HL-60 (cell line): ENCODE data around the gene MYCBPAP.

ENCODE experiments used
- DNase-seq, 2 experiments: peaks; one replicate each; pipeline ENCODE4 v3.0.0-alpha.2; 2010 to 2020; ENCODE audit warnings: low read depth in 1 of 2, low spot score in 1 of 2
- H3K27ac ChIP-seq: fragments of 250-450 bp; sonication (Bioruptor Pico); replicated peaks from 2 replicates; pipeline ENCODE4 v1.5.1; 2020; ENCODE audit warnings: mild to moderate bottlenecking, moderate library complexity
- H3K27me3 ChIP-seq: fragments of 250-450 bp; sonication (Bioruptor Pico); 2 replicates; pipeline ENCODE4 v1.5.1; 2021; ENCODE audit warnings: mild to moderate bottlenecking, moderate library complexity; ENCODE audit not compliant: insufficient read depth, poor library complexity, severe bottlenecking
- H3K4me3 ChIP-seq: replicated peaks from 2 replicates; pipeline ENCODE4 v1.5.1; 2011; ENCODE audit warnings: mild to moderate bottlenecking, control low read depth, low read length; ENCODE audit not compliant: insufficient read depth
- CTCF ChIP-seq: IDR thresholded peaks from one replicate; pipeline ENCODE4 v1.5.1; 2011; ENCODE audit warnings: low read length, control low read depth, inconsistent platforms; ENCODE audit not compliant: insufficient read depth
- GABPA ChIP-seq: IDR thresholded peaks from 2 replicates; pipeline ENCODE4 v1.6.1; 2012; ENCODE audit warnings: low read depth
- POLR2AphosphoS5 ChIP-seq: IDR thresholded peaks from 2 replicates; pipeline ENCODE4 v1.6.1; 2012; ENCODE audit warnings: low read depth
- SPI1 ChIP-seq: IDR thresholded peaks from 2 replicates; pipeline ENCODE4 v1.6.1; 2012; ENCODE audit warnings: low read depth, mild to moderate bottlenecking, borderline replicate concordance
- TF ChIP-seq, protein P1 (sequence below): IDR thresholded peaks from 2 replicates; pipeline ENCODE4 v1.6.1; 2012; ENCODE audit warnings: low read depth; ENCODE audit not compliant: insufficient replicate concordance

Gene MYCBPAP

GRCh38 chr17:50539762-50540559, 31.7 kb downstream of the MYCBPAP start:
- no peak overlapping the region for H3K4me3 ChIP-seq
- DNase-seq: no peak
- no peak overlapping the region for H3K27ac ChIP-seq
- peaks cover 2% of the 10 kb centered on the region for H3K27me3 ChIP-seq
- TF ChIP-seq SPI1 (no peak), CTCF (no peak), POLR2AphosphoS5 (no peak), GABPA (no peak)
- TF ChIP-seq, protein P1, sequence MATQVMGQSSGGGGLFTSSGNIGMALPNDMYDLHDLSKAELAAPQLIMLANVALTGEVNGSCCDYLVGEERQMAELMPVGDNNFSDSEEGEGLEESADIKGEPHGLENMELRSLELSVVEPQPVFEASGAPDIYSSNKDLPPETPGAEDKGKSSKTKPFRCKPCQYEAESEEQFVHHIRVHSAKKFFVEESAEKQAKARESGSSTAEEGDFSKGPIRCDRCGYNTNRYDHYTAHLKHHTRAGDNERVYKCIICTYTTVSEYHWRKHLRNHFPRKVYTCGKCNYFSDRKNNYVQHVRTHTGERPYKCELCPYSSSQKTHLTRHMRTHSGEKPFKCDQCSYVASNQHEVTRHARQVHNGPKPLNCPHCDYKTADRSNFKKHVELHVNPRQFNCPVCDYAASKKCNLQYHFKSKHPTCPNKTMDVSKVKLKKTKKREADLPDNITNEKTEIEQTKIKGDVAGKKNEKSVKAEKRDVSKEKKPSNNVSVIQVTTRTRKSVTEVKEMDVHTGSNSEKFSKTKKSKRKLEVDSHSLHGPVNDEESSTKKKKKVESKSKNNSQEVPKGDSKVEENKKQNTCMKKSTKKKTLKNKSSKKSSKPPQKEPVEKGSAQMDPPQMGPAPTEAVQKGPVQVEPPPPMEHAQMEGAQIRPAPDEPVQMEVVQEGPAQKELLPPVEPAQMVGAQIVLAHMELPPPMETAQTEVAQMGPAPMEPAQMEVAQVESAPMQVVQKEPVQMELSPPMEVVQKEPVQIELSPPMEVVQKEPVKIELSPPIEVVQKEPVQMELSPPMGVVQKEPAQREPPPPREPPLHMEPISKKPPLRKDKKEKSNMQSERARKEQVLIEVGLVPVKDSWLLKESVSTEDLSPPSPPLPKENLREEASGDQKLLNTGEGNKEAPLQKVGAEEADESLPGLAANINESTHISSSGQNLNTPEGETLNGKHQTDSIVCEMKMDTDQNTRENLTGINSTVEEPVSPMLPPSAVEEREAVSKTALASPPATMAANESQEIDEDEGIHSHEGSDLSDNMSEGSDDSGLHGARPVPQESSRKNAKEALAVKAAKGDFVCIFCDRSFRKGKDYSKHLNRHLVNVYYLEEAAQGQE: no peak

DNA sequence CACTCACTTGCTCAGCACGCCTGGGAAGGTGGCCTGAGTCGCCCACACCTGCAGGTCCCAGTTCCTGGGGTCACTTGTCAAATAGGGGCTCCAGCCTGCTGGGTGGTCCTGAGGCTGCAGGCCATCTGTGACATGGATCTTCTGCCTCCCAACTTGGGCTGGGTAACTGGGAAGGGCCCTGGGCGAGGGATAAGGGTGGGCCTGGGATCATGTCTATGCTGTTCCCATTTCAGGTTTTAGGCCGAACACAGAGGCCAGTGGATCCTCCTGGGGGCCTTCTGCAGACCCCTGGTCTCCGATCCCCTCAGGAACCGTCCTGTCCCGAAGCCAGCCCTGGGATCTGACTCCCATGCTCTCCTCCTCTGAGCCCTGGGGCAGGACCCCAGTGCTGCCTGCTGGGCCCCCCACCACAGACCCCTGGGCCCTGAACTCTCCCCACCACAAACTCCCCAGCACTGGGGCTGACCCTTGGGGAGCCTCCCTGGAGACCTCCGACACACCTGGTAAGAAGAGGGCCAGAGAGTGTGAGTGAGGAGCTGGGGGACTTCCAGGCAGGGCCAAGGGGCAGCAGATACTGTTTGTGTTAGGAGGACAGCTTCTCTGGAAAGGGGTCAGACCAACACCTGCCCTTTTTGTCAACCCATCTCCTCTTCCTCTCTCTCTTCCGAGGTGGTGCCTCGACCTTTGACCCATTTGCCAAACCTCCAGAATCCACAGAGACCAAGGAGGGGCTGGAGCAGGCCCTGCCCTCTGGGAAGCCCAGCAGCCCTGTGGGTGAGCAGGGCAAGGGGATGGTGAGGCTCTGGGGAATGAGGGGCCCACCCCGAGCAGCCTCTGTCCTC, 32.5 kb downstream of the MYCBPAP start:
- Histone ChIP-seq H3K27ac (no peak overlapping the region), H3K4me3 (no peak overlapping the region), H3K27me3 (peaks cover 3% of the 10 kb centered on the region)
- no peak for DNase-seq
- no peak for TF ChIP-seq GABPA
- TF ChIP-seq, protein P1: no peak
- TF ChIP-seq POLR2AphosphoS5: no peak
- TF ChIP-seq CTCF: no peak
- no peak for TF ChIP-seq SPI1

- no peak overlapping the region for H3K27ac ChIP-seq
These were observed 33.1 kb downstream of the MYCBPAP start for GRCh38 chr17:50541402-50541715.

More at GRCh38 chr17:50541402-50541715, 33.1 kb downstream of the MYCBPAP start:
- TF ChIP-seq GABPA (no peak), CTCF (no peak), SPI1 (no peak), POLR2AphosphoS5 (no peak)
- TF ChIP-seq, protein P1: no peak
- peak overlapping the region; percentile 60 for H3K4me3 ChIP-seq
- no peak for DNase-seq
- H3K27me3 ChIP-seq: peaks cover 3% of the 10 kb centered on the region
